ENCODE data around the gene RASGRF1.

The RASGRF1 gene

DNA sequence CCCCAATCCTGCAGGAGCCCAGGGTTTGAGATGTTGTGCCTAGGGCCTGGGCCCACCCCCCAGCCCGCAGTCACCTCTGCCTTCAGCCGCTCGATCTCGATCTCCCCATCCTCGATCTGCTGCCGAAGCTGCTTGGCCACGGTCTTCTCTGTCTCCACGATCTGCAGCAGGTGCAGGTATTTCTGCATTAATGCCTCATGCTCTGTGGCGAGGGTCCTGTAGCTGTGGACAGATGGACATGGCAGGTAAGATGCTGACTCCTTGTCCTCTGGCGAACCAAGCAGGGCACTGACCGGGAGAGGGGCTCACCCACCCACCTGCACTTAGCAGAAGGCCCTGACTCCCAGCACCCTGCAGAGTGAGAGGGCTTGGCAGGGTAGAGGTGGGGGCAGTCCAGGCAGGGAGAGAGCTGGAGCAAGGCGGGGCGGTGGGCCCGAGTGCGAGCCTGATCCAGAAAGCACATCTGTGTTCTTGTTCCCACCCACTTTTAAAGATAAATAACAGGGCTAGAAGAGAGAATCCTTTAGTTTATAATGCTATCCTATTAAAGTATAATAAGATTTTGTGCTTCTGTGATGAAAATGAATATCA is 32.2 kb downstream of the RASGRF1 start:
- no peak for DNase-seq (ENCODE audit: low spot score)
- no peak for TF ChIP-seq CTCF (IDR thresholded peaks at IDR 0.05; ENCODE audit: extremely low read depth, missing control alignments)

DNA sequence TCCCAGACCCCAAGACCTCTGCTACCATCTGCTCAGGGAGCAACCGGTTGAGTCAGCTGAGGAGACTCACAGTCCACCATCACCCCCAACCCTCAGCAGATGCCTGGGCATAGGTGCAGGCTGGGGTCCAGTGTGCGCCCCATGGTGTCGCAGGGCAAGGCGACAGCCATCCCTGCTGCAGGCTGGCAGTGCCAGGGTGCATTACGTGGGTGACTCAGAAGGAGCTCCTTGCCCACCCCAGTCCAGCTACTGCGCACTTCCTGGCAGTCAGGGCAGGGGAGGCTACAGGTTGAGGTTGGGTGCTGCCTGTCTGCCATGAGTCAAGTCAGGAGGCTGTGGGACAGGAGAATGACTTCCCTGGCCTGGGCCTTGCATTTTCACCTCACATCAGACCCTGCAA is 33.5 kb downstream of the RASGRF1 start:
- DNase-seq (ENCODE audit: low spot score) = no peak
- TF ChIP-seq CTCF (IDR thresholded peaks at IDR 0.05; ENCODE audit: extremely low read depth, missing control alignments) = no peak

GRCh38 chr15:79054350-79054749 is 36.2 kb downstream of the RASGRF1 start:
- TF ChIP-seq CTCF (IDR thresholded peaks at IDR 0.05; ENCODE audit: extremely low read depth, missing control alignments) = no peak
- DNase-seq (ENCODE audit: low spot score) = no peak

DNA sequence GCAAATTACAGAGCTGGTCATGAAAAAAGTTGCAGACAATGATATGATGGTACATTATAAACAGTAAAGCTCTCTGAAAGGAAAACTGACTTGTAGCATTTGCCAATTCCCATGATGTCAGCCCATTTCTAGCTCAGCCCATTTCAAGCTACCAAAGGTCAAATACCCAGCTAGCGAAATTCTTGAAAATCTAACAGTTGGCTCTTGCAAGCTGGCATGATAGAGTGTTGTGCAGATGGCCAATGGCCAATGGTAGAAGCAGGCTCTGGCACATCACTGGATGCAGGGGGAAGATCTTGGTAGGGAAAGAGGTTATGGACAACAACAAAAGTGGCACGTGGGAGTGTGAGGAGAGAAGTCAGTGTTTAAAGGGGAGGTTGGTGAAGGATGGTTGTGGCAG is 36.7 kb downstream of the RASGRF1 start:
- TF ChIP-seq CTCF (IDR thresholded peaks at IDR 0.05; ENCODE audit: extremely low read depth, missing control alignments) = no peak

GRCh38 chr15:79051941-79052731 is 38.4 kb downstream of the RASGRF1 start:
- TF ChIP-seq CTCF (IDR thresholded peaks at IDR 0.05; ENCODE audit: extremely low read depth, missing control alignments) = no peak
- DNase-seq (ENCODE audit: low spot score) = no peak

More for the DNA sequence above, 36.7 kb downstream of the RASGRF1 start:
- no peak for DNase-seq (ENCODE audit: low spot score)

GRCh38 chr15:79051029-79051428 is 39.6 kb downstream of the RASGRF1 start:
- no peak for TF ChIP-seq CTCF (IDR thresholded peaks at IDR 0.05; ENCODE audit: extremely low read depth, missing control alignments)
- no peak for DNase-seq (ENCODE audit: low spot score)

- DNase-seq (ENCODE audit: low spot score) = no peak
- TF ChIP-seq CTCF (IDR thresholded peaks at IDR 0.05; ENCODE audit: extremely low read depth, missing control alignments) = no peak
These were observed 40.2 kb downstream of the RASGRF1 start for GRCh38 chr15:79050341-79050740.
